Hepatocyte (in vitro differentiated cells): ENCODE measurements around the gene ZBTB14.

ENCODE experiments used
- EZH2 ChIP-seq: fragments of 200-600 bp; sonication (generic); IDR thresholded peaks from 2 replicates; pipeline ENCODE4 v1.6.1; 2016; ENCODE audit warnings: antibody characterized with exemption, mild to moderate bottlenecking, borderline replicate concordance
- EZH2phosphoT487 ChIP-seq: fragments of 200-600 bp; sonication (generic); IDR thresholded peaks from one replicate; pipeline ENCODE4 v1.6.1; 2018; ENCODE audit warnings: antibody characterized with exemption, mild to moderate bottlenecking, low read depth, moderate library complexity; ENCODE audit not compliant: unreplicated experiment, severe bottlenecking
- TF ChIP-seq, protein P1 (sequence below): fragments of 200-600 bp; sonication (generic); IDR thresholded peaks from 2 replicates; pipeline ENCODE4 v1.5.1; 2016; ENCODE audit warnings: antibody characterized with exemption, mild to moderate bottlenecking; ENCODE audit not compliant: poor library complexity

DNA sequence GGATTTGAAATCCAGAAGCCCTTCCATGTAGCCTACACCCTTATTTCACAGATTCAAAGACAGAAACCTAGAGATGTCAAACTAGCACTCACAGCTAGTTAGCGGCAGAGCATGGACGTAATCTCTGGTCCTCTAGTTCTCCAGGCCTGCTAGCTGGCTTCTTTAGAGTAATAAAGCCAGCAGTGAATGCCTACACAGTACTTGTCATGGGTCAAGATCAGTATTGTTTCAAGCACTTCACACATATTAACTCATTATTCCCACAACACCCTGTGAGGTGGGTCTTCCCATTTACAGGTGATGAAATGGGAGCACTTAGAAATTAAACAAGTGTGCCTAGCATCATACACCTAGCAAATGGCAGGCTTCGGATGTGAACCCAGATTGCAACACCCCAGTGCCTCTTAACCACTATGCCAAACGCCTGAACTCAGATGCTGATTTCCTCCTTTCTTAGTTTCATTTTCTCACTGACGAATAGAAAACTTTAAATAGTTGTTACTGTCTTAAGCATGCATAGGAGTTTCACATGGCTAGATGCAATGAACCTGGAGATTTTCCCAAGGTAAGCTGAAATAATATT lies 14.5 kb upstream of the ZBTB14 start:
- TF ChIP-seq, protein P1, sequence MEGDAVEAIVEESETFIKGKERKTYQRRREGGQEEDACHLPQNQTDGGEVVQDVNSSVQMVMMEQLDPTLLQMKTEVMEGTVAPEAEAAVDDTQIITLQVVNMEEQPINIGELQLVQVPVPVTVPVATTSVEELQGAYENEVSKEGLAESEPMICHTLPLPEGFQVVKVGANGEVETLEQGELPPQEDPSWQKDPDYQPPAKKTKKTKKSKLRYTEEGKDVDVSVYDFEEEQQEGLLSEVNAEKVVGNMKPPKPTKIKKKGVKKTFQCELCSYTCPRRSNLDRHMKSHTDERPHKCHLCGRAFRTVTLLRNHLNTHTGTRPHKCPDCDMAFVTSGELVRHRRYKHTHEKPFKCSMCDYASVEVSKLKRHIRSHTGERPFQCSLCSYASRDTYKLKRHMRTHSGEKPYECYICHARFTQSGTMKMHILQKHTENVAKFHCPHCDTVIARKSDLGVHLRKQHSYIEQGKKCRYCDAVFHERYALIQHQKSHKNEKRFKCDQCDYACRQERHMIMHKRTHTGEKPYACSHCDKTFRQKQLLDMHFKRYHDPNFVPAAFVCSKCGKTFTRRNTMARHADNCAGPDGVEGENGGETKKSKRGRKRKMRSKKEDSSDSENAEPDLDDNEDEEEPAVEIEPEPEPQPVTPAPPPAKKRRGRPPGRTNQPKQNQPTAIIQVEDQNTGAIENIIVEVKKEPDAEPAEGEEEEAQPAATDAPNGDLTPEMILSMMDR = no peak
- TF ChIP-seq EZH2 = no peak
- no peak for TF ChIP-seq EZH2phosphoT487
